ENCODE measurements around the gene UQCRH. TPM values are rescaled to one million over a fixed set of nuclear protein-coding genes. Genes with fewer than 3 reads are reported as not detected.

UQCRH gene
- total RNA-seq (2014; rRNA removed; shearing (Covaris generic); ENCODE audit: low replicate concordance) = 455 and 533 TPM in 2 replicates

- no peaks in the 10 kb centered on the region for H3K9me3 ChIP-seq (ENCODE audit: low read length)
- peak within 1 kb of the TSS; percentile 82 for H3K4me2 ChIP-seq (ENCODE audit: low read depth, low read length, poor library complexity, severe bottlenecking)
- DNase-seq = peak; percentile 98
- peaks cover 41% of the 10 kb centered on the region for H3K4me1 ChIP-seq (ENCODE audit: low read length)
- no peaks in the 10 kb centered on the region for H3K9me2 ChIP-seq (replicated peaks; ENCODE audit: insufficient read depth, low read length)
- H3K9ac ChIP-seq (ENCODE audit: low read length) = peak within 1 kb of the TSS; percentile 98
- H2AFZ ChIP-seq (ENCODE audit: low read length) = no peak within 1 kb of the TSS; the same call in 1 of the 2 replicates
- H3K79me2 ChIP-seq (ENCODE audit: low read length) = peaks cover 93% of the 10 kb centered on the region
- H4K20me1 ChIP-seq (ENCODE audit: insufficient read depth, low read depth, low read length) = peaks cover 26% of the 10 kb centered on the region
- peaks cover 19% of the 10 kb centered on the region; the same call in 1 of the 2 replicates for H3K36me3 ChIP-seq (ENCODE audit: insufficient read depth, low read length)
- H3K27me3 ChIP-seq (ENCODE audit: low read length) = no peaks in the 10 kb centered on the region
- H3K4me3 ChIP-seq (ENCODE audit: low read length) = peak within 1 kb of the TSS; percentile 78
- peak within 1 kb of the TSS; percentile 76 for H3K27ac ChIP-seq (ENCODE audit: low read length)
Observed at GRCh38 chr1:46303038-46303871, at the start of gene UQCRH, which contains the start of gene LRRC41. Gene UQCRH (plus strand): TSS chr1:46303698. CDS start chr1:46303767, 69 bp downstream. Gene LRRC41 (minus strand): TSS chr1:46303616. CDS start chr1:46303322, 294 bp downstream.

- Histone ChIP-seq H3K4me1 (ENCODE audit: low read length) (peaks cover under 1% of the 10 kb centered on the region; the same call in 1 of the 2 replicates), H3K9ac (ENCODE audit: low read length) (no peak overlapping the region), H4K20me1 (ENCODE audit: insufficient read depth, low read depth, low read length) (0 out of 2 replicates have a peak, but pooled peaks cover 3% of the 10 kb centered on the region), H3K27me3 (ENCODE audit: low read length) (no peaks in the 10 kb centered on the region), H3K4me2 (ENCODE audit: low read depth, low read length, poor library complexity, severe bottlenecking) (no peak overlapping the region), H3K36me3 (ENCODE audit: insufficient read depth, low read length) (peaks cover 45% of the 10 kb centered on the region), H3K9me3 (ENCODE audit: low read length) (no peaks in the 10 kb centered on the region), H3K27ac (ENCODE audit: low read length) (no peak overlapping the region), H3K9me2 (replicated peaks; ENCODE audit: insufficient read depth, low read length) (no peaks in the 10 kb centered on the region), H3K79me2 (ENCODE audit: low read length) (peaks cover 23% of the 10 kb centered on the region), H2AFZ (ENCODE audit: low read length) (no peak overlapping the region), H3K4me3 (ENCODE audit: low read length) (no peak overlapping the region)
- DNase-seq = no peak
Observed at GRCh38 chr1:46254668-46255067, 48.8 kb upstream of the UQCRH start.

- no peak overlapping the region for H3K27ac ChIP-seq (ENCODE audit: low read length)
- no peaks in the 10 kb centered on the region for H3K9me3 ChIP-seq (ENCODE audit: low read length)
- H3K36me3 ChIP-seq (ENCODE audit: insufficient read depth, low read length) = peaks cover 54% of the 10 kb centered on the region
- no peak overlapping the region for H3K4me2 ChIP-seq (ENCODE audit: low read depth, low read length, poor library complexity, severe bottlenecking)
- no peak overlapping the region for H3K4me3 ChIP-seq (ENCODE audit: low read length)
- 0 out of 2 replicates have a peak, but pooled peaks cover 3% of the 10 kb centered on the region for H4K20me1 ChIP-seq (ENCODE audit: insufficient read depth, low read depth, low read length)
- H3K9me2 ChIP-seq (replicated peaks; ENCODE audit: insufficient read depth, low read length) = no peaks in the 10 kb centered on the region
- H2AFZ ChIP-seq (ENCODE audit: low read length) = no peak overlapping the region
- H3K4me1 ChIP-seq (ENCODE audit: low read length) = no peaks in the 10 kb centered on the region
- H3K27me3 ChIP-seq (ENCODE audit: low read length) = no peaks in the 10 kb centered on the region
- peaks cover 17% of the 10 kb centered on the region for H3K79me2 ChIP-seq (ENCODE audit: low read length)
- no peak overlapping the region for H3K9ac ChIP-seq (ENCODE audit: low read length)
- peak; percentile 34 for DNase-seq
Observed at GRCh38 chr1:46256523-46256922, 47.0 kb upstream of the UQCRH start.

- H3K36me3 ChIP-seq (ENCODE audit: insufficient read depth, low read length) = peaks cover 73% of the 10 kb centered on the region
- H3K9ac ChIP-seq (ENCODE audit: low read length) = no peak overlapping the region
- H3K27me3 ChIP-seq (ENCODE audit: low read length) = no peaks in the 10 kb centered on the region
- H3K4me2 ChIP-seq (ENCODE audit: low read depth, low read length, poor library complexity, severe bottlenecking) = no peak overlapping the region
- peaks cover 8% of the 10 kb centered on the region for H3K79me2 ChIP-seq (ENCODE audit: low read length)
- no peak overlapping the region for H2AFZ ChIP-seq (ENCODE audit: low read length)
- H3K9me2 ChIP-seq (replicated peaks; ENCODE audit: insufficient read depth, low read length) = no peaks in the 10 kb centered on the region
- H3K4me1 ChIP-seq (ENCODE audit: low read length) = no peaks in the 10 kb centered on the region
- 0 out of 2 replicates have a peak, but pooled peaks cover 2% of the 10 kb centered on the region for H4K20me1 ChIP-seq (ENCODE audit: insufficient read depth, low read depth, low read length)
- no peak overlapping the region for H3K4me3 ChIP-seq (ENCODE audit: low read length)
- H3K9me3 ChIP-seq (ENCODE audit: low read length) = no peaks in the 10 kb centered on the region
- no peak for DNase-seq
- no peak overlapping the region for H3K27ac ChIP-seq (ENCODE audit: low read length)
Observed at GRCh38 chr1:46262508-46262907, 41.0 kb upstream of the UQCRH start.

- no peaks in the 10 kb centered on the region for H3K9me2 ChIP-seq (replicated peaks; ENCODE audit: insufficient read depth, low read length)
- peaks cover 75% of the 10 kb centered on the region for H3K36me3 ChIP-seq (ENCODE audit: insufficient read depth, low read length)
- peaks cover 6% of the 10 kb centered on the region; the same call in 1 of the 2 replicates for H3K79me2 ChIP-seq (ENCODE audit: low read length)
- no peaks in the 10 kb centered on the region for H4K20me1 ChIP-seq (ENCODE audit: insufficient read depth, low read depth, low read length)
- H3K4me2 ChIP-seq (ENCODE audit: low read depth, low read length, poor library complexity, severe bottlenecking) = no peak overlapping the region
- no peaks in the 10 kb centered on the region for H3K27me3 ChIP-seq (ENCODE audit: low read length)
- H3K4me1 ChIP-seq (ENCODE audit: low read length) = no peaks in the 10 kb centered on the region
- H3K9ac ChIP-seq (ENCODE audit: low read length) = no peak overlapping the region
- H3K27ac ChIP-seq (ENCODE audit: low read length) = no peak overlapping the region
- no peaks in the 10 kb centered on the region for H3K9me3 ChIP-seq (ENCODE audit: low read length)
- no peak overlapping the region for H3K4me3 ChIP-seq (ENCODE audit: low read length)
- H2AFZ ChIP-seq (ENCODE audit: low read length) = no peak overlapping the region
- no peak for DNase-seq
Observed at GRCh38 chr1:46263146-46263545, 40.4 kb upstream of the UQCRH start.

- no peaks in the 10 kb centered on the region for H3K4me1 ChIP-seq (ENCODE audit: low read length)
- no peak overlapping the region for H3K4me2 ChIP-seq (ENCODE audit: low read depth, low read length, poor library complexity, severe bottlenecking)
- H3K9me3 ChIP-seq (ENCODE audit: low read length) = no peaks in the 10 kb centered on the region
- H3K27ac ChIP-seq (ENCODE audit: low read length) = no peak overlapping the region
- H3K79me2 ChIP-seq (ENCODE audit: low read length) = 0 out of 2 replicates have a peak, but pooled peaks cover 3% of the 10 kb centered on the region
- no peak overlapping the region for H3K9ac ChIP-seq (ENCODE audit: low read length)
- H2AFZ ChIP-seq (ENCODE audit: low read length) = no peak overlapping the region
- H4K20me1 ChIP-seq (ENCODE audit: insufficient read depth, low read depth, low read length) = no peaks in the 10 kb centered on the region
- no peaks in the 10 kb centered on the region for H3K27me3 ChIP-seq (ENCODE audit: low read length)
- peaks cover 60% of the 10 kb centered on the region for H3K36me3 ChIP-seq (ENCODE audit: insufficient read depth, low read length)
- DNase-seq = no peak
- H3K4me3 ChIP-seq (ENCODE audit: low read length) = no peak overlapping the region
- no peaks in the 10 kb centered on the region for H3K9me2 ChIP-seq (replicated peaks; ENCODE audit: insufficient read depth, low read length)
Observed at GRCh38 chr1:46268578-46268977, 34.9 kb upstream of the UQCRH start.

- H4K20me1 ChIP-seq (ENCODE audit: insufficient read depth, low read depth, low read length) = no peaks in the 10 kb centered on the region
- H3K79me2 ChIP-seq (ENCODE audit: low read length) = no peaks in the 10 kb centered on the region
- H3K4me3 ChIP-seq (ENCODE audit: low read length) = no peak overlapping the region
- no peaks in the 10 kb centered on the region for H3K9me2 ChIP-seq (replicated peaks; ENCODE audit: insufficient read depth, low read length)
- no peak overlapping the region for H3K9ac ChIP-seq (ENCODE audit: low read length)
- no peaks in the 10 kb centered on the region for H3K4me1 ChIP-seq (ENCODE audit: low read length)
- no peak overlapping the region for H3K27ac ChIP-seq (ENCODE audit: low read length)
- peaks cover 61% of the 10 kb centered on the region for H3K36me3 ChIP-seq (ENCODE audit: insufficient read depth, low read length)
- H2AFZ ChIP-seq (ENCODE audit: low read length) = no peak overlapping the region
- no peaks in the 10 kb centered on the region for H3K27me3 ChIP-seq (ENCODE audit: low read length)
- H3K9me3 ChIP-seq (ENCODE audit: low read length) = no peaks in the 10 kb centered on the region
- DNase-seq = no peak
- no peak overlapping the region for H3K4me2 ChIP-seq (ENCODE audit: low read depth, low read length, poor library complexity, severe bottlenecking)
Observed at GRCh38 chr1:46274225-46275029, 29.1 kb upstream of the UQCRH start.

- H3K36me3 ChIP-seq (ENCODE audit: insufficient read depth, low read length) = peaks cover 63% of the 10 kb centered on the region
- H3K27ac ChIP-seq (ENCODE audit: low read length) = no peak overlapping the region
- H3K4me2 ChIP-seq (ENCODE audit: low read depth, low read length, poor library complexity, severe bottlenecking) = no peak overlapping the region
- no peaks in the 10 kb centered on the region for H3K4me1 ChIP-seq (ENCODE audit: low read length)
- no peak overlapping the region for H3K4me3 ChIP-seq (ENCODE audit: low read length)
- H3K9ac ChIP-seq (ENCODE audit: low read length) = no peak overlapping the region
- H2AFZ ChIP-seq (ENCODE audit: low read length) = no peak overlapping the region
- H3K79me2 ChIP-seq (ENCODE audit: low read length) = no peaks in the 10 kb centered on the region
- no peaks in the 10 kb centered on the region for H3K9me2 ChIP-seq (replicated peaks; ENCODE audit: insufficient read depth, low read length)
- DNase-seq = no peak
- no peaks in the 10 kb centered on the region for H3K27me3 ChIP-seq (ENCODE audit: low read length)
- H3K9me3 ChIP-seq (ENCODE audit: low read length) = no peaks in the 10 kb centered on the region
- no peaks in the 10 kb centered on the region for H4K20me1 ChIP-seq (ENCODE audit: insufficient read depth, low read depth, low read length)
Observed at GRCh38 chr1:46275030-46275337, 28.5 kb upstream of the UQCRH start.
